HepG2 (cell line): Measurements from ENCODE around the gene PVR. TPM values are rescaled to one million over a fixed set of nuclear protein-coding genes. Genes with fewer than 3 reads are reported as not detected.

ENCODE experiments used
- AFF4 ChIP-seq: sonication (generic); formaldehyde crosslinking; IDR thresholded peaks from 2 replicates; pipeline ENCODE4 v1.4.0; 2020; ENCODE audit warnings: missing genetic modification reagents
- CEBPG ChIP-seq: IDR thresholded peaks from 2 replicates; pipeline ENCODE4 v1.6.1; 2016
- EP300 ChIP-seq, 3 experiments: sonication (generic) in 1 of 3; formaldehyde crosslinking in 1 of 3; IDR thresholded peaks; 2 replicates each; pipeline versions ENCODE4 v1.5.1 to v1.6.1; 2011 to 2020; ENCODE audit warnings: low read depth in 2 of 3, low read length in 2 of 3, borderline replicate concordance in 1 of 3, improper control_type of control experiment in 1 of 3, mild to moderate bottlenecking in 1 of 3, missing genetic modification reagents in 1 of 3, moderate library complexity in 1 of 3
- ETV5 ChIP-seq: IDR thresholded peaks from 2 replicates; pipeline ENCODE4 v1.6.1; 2018; ENCODE audit warnings: missing biosample characterization, missing genetic modification reagents, inconsistent platforms, borderline replicate concordance
- FOXA3 ChIP-seq: IDR thresholded peaks from 2 replicates; pipeline ENCODE4 v1.6.1; 2016; ENCODE audit warnings: missing genetic modification reagents, missing compliant biosample characterization
- HDAC1 ChIP-seq: sonication (generic); formaldehyde crosslinking; IDR thresholded peaks from 2 replicates; pipeline ENCODE4 v1.5.1; 2020; ENCODE audit warnings: mild to moderate bottlenecking, missing genetic modification reagents
- HNRNPH1 ChIP-seq: fragments of 200-400 bp; formaldehyde crosslinking; optimal IDR thresholded peaks from 2 replicates; pipeline ENCODE3; 2017; ENCODE audit warnings: mild to moderate bottlenecking, low read depth, low read length
- IKZF5 ChIP-seq: IDR thresholded peaks from 2 replicates; pipeline ENCODE4 v1.6.1; 2018; ENCODE audit warnings: missing genetic modification reagents, mild to moderate bottlenecking, missing compliant biosample characterization
- KAT8 ChIP-seq: IDR thresholded peaks from 2 replicates; pipeline ENCODE4 v1.6.1; 2016; ENCODE audit warnings: missing genetic modification reagents, missing compliant biosample characterization
- MXD4 ChIP-seq: IDR thresholded peaks from 2 replicates; pipeline ENCODE4 v1.6.1; 2016; ENCODE audit warnings: mild to moderate bottlenecking, missing biosample characterization, missing genetic modification reagents
- NR2F6 ChIP-seq, 2 experiments: IDR thresholded peaks; 2 replicates each; pipeline ENCODE4 v1.6.1; 2016; ENCODE audit warnings: antibody characterized with exemption in 1 of 2, mild to moderate bottlenecking in 1 of 2
- PAXIP1 ChIP-seq: sonication (generic); formaldehyde crosslinking; conservative IDR thresholded peaks from 2 replicates; pipeline ENCODE4 v1.4.0; 2020; ENCODE audit warnings: mild to moderate bottlenecking, missing genetic modification reagents, moderate library complexity
- SALL1 ChIP-seq: sonication (generic); formaldehyde crosslinking; IDR thresholded peaks from 2 replicates; pipeline ENCODE4 v1.8.0; 2022; ENCODE audit warnings: mild to moderate bottlenecking, missing genetic modification reagents
- TBL1XR1 ChIP-seq: fragments of 150-350 bp; IDR thresholded peaks from 2 replicates; pipeline ENCODE4 v1.6.1; 2014; ENCODE audit warnings: borderline replicate concordance, low read length; ENCODE audit not compliant: partially characterized antibody
- YY1 ChIP-seq: IDR thresholded peaks from 2 replicates; pipeline ENCODE4 v1.6.1; 2011; ENCODE audit warnings: low read length, low read depth, moderate library complexity, mild to moderate bottlenecking; ENCODE audit not compliant: insufficient read depth, insufficient replicate concordance
- ZFP1 ChIP-seq: IDR thresholded peaks from 2 replicates; pipeline ENCODE4 v1.6.1; 2016
- ZMAT3 ChIP-seq: sonication (generic); formaldehyde crosslinking; conservative IDR thresholded peaks from 2 replicates; pipeline ENCODE4 v1.7.0; 2021; ENCODE audit warnings: missing genetic modification reagents
- ZNF547 ChIP-seq: sonication (generic); formaldehyde crosslinking; IDR thresholded peaks from 2 replicates; pipeline ENCODE4 v1.5.1; 2020; ENCODE audit warnings: mild to moderate bottlenecking, missing genetic modification reagents
- ZNF781 ChIP-seq: sonication (generic); formaldehyde crosslinking; IDR thresholded peaks from 2 replicates; pipeline ENCODE4 v1.5.1; 2020; ENCODE audit warnings: borderline replicate concordance, mild to moderate bottlenecking, missing genetic modification reagents; ENCODE audit errors: not compliant biosample characterization
- polyA plus RNA-seq, 8 experiments: library from polyadenylated mRNA; depleted of rRNA in 3 of 8; stranded (reverse) in 7 of 8; unstranded in 1 of 8; fragments of >200 nt; fragmentation: Illumina TruSeq in 4 of 8; extraction: Trizol in 4 of 8; gene quantifications; 2 replicates each; pipeline versions ENCODE4 v1.2.1 to v1.2.3, GENCODE V29; 2011 to 2016; ENCODE audit warnings: low read depth in 4 of 8, missing spikeins in 1 of 8, mixed read lengths in 1 of 8; ENCODE audit not compliant: insufficient read depth in 1 of 8
- total RNA-seq, 5 experiments: library from RNA; depleted of rRNA; stranded (reverse); fragments of >200 nt; fragmentation: Illumina TruSeq; extraction: Trizol; gene quantifications; 2 replicates each; pipeline ENCODE4 v1.2.3, GENCODE V29; 2016; ENCODE audit warnings: low read depth in 1 of 5

Gene PVR
- total and polyA plus RNA-seq, 2 of the 13 experiments (the other 11 are each of a cell fraction or from before 2014, with no cell fraction given), result 43.4 to 46.6 TPM

GRCh38 chr19:44636439-44637389 is 7.0 kb upstream of the PVR start (continued):
- TF ChIP-seq AFF4 (CRISPR knock-in tag) (no peak), EP300 (IDR thresholded peaks at IDR 0.05; ENCODE audit: low read depth in 2 of 2, low read length in 2 of 2) (peak in 1 of 2 experiments; percentile 58; a peak in 2 of 4 replicates), EP300 (CRISPR knock-in tag; IDR thresholded peaks at IDR 0.05; ENCODE audit: borderline replicate concordance) (no peak), ZNF781 (CRISPR knock-in tag) (no peak), PAXIP1 (CRISPR knock-in tag) (peak; percentile 89), CEBPG (CRISPR knock-in tag) (0 out of 2 replicates have a peak, but pooled peaks have one; percentile 4), ZFP1 (0 out of 2 replicates have a peak, but pooled peaks have one; percentile 26), ZMAT3 (CRISPR knock-in tag) (0 out of 2 replicates have a peak, but pooled peaks have one; percentile 26), ZNF547 (CRISPR knock-in tag) (no peak), TBL1XR1 (no peak), ETV5 (peak; percentile 39; the same call in 1 of the 2 replicates), SALL1 (CRISPR knock-in tag) (peak; percentile 50; the same call in 1 of the 2 replicates), YY1 (peak; percentile 20), IKZF5 (CRISPR knock-in tag) (0 out of 2 replicates have a peak, but pooled peaks have one; percentile 15), HDAC1 (CRISPR knock-in tag) (no peak), MXD4 (no peak), HNRNPH1 (no peak), FOXA3 (CRISPR knock-in tag) (peak; percentile 81), NR2F6 (IDR thresholded peaks at IDR 0.05) (no peak), NR2F6 (CRISPR knock-in tag; IDR thresholded peaks at IDR 0.05) (no peak), KAT8 (CRISPR knock-in tag) (0 out of 2 replicates have a peak, but pooled peaks have one; percentile 16)
